ENCODE data around the gene DVL2. TPM values are rescaled to one million over a fixed set of nuclear protein-coding genes. Genes with fewer than 3 reads are reported as not detected.
A peak's percentile ranks its signal among the peaks of the same experiment; 100 is the strongest.

DVL2 gene
- total RNA-seq, 1 donor from 2014 or later = 46.4 TPM

DNA sequence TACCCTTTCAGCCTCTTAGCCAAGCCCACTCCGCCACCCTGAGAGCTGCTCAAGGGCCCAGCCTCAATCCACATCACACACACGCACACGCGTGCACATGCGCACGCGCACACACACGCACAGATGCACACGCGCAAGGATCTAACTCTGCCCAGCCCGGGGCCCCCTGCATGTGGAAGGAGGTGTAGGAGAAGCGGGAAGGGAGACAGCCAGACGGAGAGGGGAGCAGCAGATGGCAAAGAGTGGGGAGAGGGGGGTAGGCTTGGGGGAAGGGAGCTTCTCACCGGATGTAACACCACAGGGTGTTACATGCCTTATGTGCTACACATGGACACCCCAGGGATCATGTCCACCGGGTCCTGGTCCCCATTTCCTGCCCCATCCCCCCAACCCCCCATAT, 30.0 kb downstream of the DVL2 start:
- peak; percentile 3 to 14 for ATAC-seq
- TF ChIP-seq, protein P1, sequence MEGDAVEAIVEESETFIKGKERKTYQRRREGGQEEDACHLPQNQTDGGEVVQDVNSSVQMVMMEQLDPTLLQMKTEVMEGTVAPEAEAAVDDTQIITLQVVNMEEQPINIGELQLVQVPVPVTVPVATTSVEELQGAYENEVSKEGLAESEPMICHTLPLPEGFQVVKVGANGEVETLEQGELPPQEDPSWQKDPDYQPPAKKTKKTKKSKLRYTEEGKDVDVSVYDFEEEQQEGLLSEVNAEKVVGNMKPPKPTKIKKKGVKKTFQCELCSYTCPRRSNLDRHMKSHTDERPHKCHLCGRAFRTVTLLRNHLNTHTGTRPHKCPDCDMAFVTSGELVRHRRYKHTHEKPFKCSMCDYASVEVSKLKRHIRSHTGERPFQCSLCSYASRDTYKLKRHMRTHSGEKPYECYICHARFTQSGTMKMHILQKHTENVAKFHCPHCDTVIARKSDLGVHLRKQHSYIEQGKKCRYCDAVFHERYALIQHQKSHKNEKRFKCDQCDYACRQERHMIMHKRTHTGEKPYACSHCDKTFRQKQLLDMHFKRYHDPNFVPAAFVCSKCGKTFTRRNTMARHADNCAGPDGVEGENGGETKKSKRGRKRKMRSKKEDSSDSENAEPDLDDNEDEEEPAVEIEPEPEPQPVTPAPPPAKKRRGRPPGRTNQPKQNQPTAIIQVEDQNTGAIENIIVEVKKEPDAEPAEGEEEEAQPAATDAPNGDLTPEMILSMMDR (IDR thresholded peaks at IDR 0.05) = no peak
- intact Hi-C loops (cut with DNase I) = no loop called here
- Histone ChIP-seq H3K36me3 (peaks cover 37% of the 10 kb centered on the region), H3K27me3 (ENCODE audit: low read depth) (no peaks in the 10 kb centered on the region), H3K9me3 (no peaks in the 10 kb centered on the region), H3K4me1 (peaks cover 4% of the 10 kb centered on the region), H3K27ac (peak overlapping the region; percentile 31), H3K4me3 (peak overlapping the region; percentile 54)
- DNase-seq = no peak

DNA sequence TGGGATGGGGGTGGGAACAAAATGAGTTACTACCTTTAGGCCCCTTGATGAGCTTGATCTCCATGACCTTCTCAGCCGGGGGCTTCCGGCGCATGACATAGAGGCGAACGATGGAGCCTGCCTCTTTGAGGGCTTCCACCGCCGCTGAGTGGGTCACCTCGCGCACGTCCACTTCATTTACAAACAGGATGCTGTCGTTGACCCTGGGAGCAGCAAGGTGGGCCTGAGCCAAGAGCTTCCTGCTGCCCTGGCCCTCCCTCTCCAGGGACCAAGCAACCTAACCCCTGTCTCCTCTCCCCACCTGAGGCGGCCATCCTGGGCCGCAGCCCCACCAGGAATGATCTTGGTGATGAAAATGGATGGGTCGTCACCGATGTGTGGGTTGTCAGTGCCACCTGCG, 30.9 kb downstream of the DVL2 start:
- Histone ChIP-seq H3K27me3 (ENCODE audit: low read depth) (no peaks in the 10 kb centered on the region), H3K4me3 (no peak overlapping the region), H3K36me3 (peaks cover 37% of the 10 kb centered on the region), H3K4me1 (peaks cover 4% of the 10 kb centered on the region), H3K27ac (no peak overlapping the region), H3K9me3 (no peaks in the 10 kb centered on the region)
- ATAC-seq = no peak
- intact Hi-C loops (cut with DNase I) = no loop called here
- TF ChIP-seq, protein P1 (IDR thresholded peaks at IDR 0.05) = no peak
- DNase-seq = no peak

DNA sequence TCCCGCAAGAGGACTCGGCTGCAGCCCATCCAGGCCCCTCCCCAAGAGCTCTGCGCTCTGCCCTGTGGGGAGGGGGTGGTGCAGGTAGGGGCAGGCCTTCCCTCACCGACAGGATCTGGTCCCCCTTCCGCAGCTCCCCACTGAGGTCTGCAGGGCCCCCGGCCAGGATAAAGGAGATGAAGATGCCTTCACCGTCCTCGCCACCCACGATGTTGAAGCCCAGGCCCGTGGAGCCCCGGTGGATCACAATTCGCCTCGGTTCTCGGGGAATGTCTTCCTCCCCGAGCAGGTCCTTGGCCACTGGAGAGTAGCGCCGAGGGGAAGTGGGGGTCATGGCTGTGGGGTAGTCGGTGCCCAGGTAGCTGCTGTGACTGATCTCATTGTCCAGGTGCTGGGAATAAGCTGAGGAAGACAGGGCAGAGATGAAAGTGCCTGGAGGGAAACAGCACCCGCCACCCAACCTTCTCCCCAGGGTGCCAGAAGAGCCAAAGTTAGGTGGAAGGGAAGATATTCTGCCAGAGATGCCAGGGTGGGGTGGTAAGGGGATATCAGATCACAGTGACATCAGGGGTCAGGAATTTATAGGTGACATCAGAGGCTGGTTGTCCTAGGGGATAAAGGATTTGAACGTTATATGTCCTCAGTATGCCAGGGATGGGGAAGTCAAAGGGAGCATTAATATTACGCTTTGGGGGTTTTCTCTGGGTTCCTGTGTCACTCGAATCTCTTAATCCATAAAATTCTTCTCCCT, 37.5 kb downstream of the DVL2 start:
- intact Hi-C loops (cut with DNase I) = no loop called here
- no peak overlapping the region for H3K4me3 ChIP-seq
- no peaks in the 10 kb centered on the region for H3K27me3 ChIP-seq (ENCODE audit: low read depth)
- DNase-seq = no peak
- H3K36me3 ChIP-seq = peaks cover 63% of the 10 kb centered on the region
- H3K27ac ChIP-seq = no peak overlapping the region
- H3K4me1 ChIP-seq = no peaks in the 10 kb centered on the region
- no peaks in the 10 kb centered on the region for H3K9me3 ChIP-seq
- TF ChIP-seq, protein P1 (IDR thresholded peaks at IDR 0.05) = no peak
- no peak for ATAC-seq

DNA sequence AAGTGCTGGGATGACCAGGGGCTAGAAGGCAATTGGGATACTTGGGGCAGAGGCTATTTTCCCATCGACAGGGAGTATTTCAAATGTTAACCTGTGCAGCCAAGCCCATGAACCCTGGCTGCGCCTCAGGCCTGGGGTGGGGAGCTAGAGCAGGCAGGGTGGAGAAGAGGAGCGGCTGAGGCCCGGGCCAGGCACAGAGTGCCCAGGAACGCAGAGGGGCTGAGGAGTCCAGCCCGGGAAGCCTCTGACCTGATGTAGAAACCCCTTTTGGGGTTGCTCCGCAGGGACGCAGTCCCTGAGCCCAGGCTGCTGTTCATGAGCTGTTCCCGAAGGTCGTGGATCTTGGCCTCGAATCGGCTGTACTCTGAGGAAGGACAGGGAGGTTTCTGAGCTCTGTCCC, 38.3 kb downstream of the DVL2 start:
- intact Hi-C loops (cut with DNase I) = no loop called here
- H3K27ac ChIP-seq = no peak overlapping the region
- peaks cover 58% of the 10 kb centered on the region for H3K36me3 ChIP-seq
- no peaks in the 10 kb centered on the region for H3K27me3 ChIP-seq (ENCODE audit: low read depth)
- H3K9me3 ChIP-seq = no peaks in the 10 kb centered on the region
- H3K4me3 ChIP-seq = no peak overlapping the region
- DNase-seq = no peak
- ATAC-seq = no peak
- no peaks in the 10 kb centered on the region for H3K4me1 ChIP-seq
- TF ChIP-seq, protein P1 (IDR thresholded peaks at IDR 0.05) = no peak

DNA sequence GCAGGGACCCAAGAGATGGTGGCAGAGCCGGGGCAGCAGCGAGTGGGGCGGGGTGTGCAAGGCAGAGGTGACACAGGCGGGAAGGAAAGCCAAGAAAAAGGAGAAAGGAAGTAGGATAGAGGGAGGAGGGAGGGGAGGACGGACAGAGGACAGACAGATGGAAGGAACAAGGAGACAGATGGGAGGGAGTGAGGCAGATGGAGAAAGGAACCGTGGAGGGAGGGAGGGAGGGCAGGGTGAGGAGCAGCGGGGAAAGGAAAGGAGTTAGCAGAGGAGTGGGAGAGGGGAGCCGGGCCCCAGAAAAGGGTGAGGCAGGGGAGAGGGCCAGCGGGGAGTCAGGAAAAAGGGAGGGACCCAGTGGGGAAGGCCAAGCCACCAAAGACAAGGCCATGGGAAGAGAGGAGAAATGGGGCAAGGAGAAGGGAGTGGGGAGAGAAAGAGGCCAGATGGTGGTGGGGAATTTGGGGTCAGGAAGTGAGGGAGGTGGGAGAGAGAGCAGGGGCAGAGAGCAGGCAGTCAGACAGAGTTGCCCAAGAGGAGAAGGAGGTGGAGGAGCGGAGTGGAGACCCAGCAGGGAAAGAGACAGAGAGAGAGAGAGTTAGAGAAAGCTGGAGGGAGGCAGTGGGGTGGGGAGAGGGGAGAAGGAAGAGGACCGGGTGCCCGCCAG, 41.9 kb downstream of the DVL2 start:
- no peak overlapping the region for H3K27ac ChIP-seq
- no peaks in the 10 kb centered on the region for H3K9me3 ChIP-seq
- no peak for ATAC-seq
- peak; percentile 22 for DNase-seq
- H3K36me3 ChIP-seq = peaks cover 51% of the 10 kb centered on the region
- H3K4me1 ChIP-seq = no peaks in the 10 kb centered on the region
- H3K4me3 ChIP-seq = no peak overlapping the region
- no peaks in the 10 kb centered on the region for H3K27me3 ChIP-seq (ENCODE audit: low read depth)
- TF ChIP-seq, protein P1 (IDR thresholded peaks at IDR 0.05) = no peak
- intact Hi-C loops (cut with DNase I) = no loop called here
